Measurements from ENCODE around the gene HSPA12A.

GRCh38 chr10:116768786-116769185 is 26.4 kb upstream of the HSPA12A start:
- no peak for TF ChIP-seq POLR2A (IDR thresholded peaks at IDR 0.05)
- TF ChIP-seq CTCF (IDR thresholded peaks at IDR 0.05 in 4 of 5, conservative IDR thresholded peaks at IDR 0.05 in 1 of 5): no peak
